ENCODE measurements around the gene SH2B3. TPM values are rescaled to one million over a fixed set of nuclear protein-coding genes. Genes with fewer than 3 reads are reported as not detected.
A peak's percentile ranks its signal among the peaks of the same experiment; 100 is the strongest.
"Not testable (repeated sequence)": the region's sequence is repeated elsewhere in the genome, so short reads cannot be mapped to it uniquely, and the experiment has no call there.

The SH2B3 gene
- total RNA-seq, 1 donor from 2014 or later: 24.1 TPM

DNA sequence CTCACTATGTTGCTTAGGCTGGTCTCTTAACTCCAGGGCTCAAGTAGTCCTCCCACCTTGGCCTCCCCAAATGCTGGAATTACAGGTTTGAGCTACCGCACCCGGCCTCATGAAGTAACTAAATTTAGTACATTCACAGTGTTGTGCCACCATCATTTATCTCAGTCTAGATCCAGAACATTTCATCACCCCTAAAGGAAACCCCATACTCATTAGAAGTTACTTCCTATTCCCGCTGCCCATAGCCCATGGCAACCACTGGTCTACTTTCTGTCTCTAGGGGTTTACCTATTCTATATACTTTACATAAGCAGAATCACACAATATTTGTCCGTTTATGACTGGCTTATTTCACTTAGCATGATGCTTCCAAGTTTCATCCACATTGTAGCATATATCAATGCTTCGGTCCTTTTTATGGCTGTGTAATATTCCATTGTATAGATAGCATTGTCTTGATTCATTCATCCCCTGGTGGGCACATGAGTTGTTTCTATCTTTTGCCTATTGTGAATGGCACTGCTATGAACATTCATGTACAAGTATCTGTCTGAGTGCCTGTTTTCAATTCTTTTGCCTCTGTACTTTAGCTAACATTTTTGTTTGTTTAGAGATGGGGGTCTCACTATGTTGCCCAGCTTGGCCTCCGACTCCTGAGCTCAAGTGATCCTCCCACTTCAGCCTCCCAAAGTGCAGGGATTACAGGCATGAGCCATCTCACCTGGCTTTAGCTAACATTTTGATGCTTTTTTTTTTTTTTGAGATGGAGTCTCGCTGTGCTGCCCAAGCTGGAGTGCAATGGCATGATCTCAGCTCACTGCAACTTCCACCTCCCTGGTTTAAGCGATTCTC lies 10.2 kb upstream of the SH2B3 start:
- Histone ChIP-seq H3K9me3 (no peaks in the 10 kb centered on the region), H3K4me3 (no peak overlapping the region), H3K4me1 (peaks cover 14% of the 10 kb centered on the region), H3K36me3 (no peaks in the 10 kb centered on the region), H3K27ac (no peak overlapping the region), H3K27me3 (no peaks in the 10 kb centered on the region)
- intact Hi-C loops (cut with DNase I): loop anchor here (10.0 kb wide), 1 partner anchor 289 kb away; the partner anchor contains the start of genes ACAD10 and BRAP
- no peak for TF ChIP-seq POLR2A (IDR thresholded peaks at IDR 0.05)
- TF ChIP-seq, protein P1, sequence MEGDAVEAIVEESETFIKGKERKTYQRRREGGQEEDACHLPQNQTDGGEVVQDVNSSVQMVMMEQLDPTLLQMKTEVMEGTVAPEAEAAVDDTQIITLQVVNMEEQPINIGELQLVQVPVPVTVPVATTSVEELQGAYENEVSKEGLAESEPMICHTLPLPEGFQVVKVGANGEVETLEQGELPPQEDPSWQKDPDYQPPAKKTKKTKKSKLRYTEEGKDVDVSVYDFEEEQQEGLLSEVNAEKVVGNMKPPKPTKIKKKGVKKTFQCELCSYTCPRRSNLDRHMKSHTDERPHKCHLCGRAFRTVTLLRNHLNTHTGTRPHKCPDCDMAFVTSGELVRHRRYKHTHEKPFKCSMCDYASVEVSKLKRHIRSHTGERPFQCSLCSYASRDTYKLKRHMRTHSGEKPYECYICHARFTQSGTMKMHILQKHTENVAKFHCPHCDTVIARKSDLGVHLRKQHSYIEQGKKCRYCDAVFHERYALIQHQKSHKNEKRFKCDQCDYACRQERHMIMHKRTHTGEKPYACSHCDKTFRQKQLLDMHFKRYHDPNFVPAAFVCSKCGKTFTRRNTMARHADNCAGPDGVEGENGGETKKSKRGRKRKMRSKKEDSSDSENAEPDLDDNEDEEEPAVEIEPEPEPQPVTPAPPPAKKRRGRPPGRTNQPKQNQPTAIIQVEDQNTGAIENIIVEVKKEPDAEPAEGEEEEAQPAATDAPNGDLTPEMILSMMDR (IDR thresholded peaks at IDR 0.05): no peak
- no peak for TF ChIP-seq POLR2AphosphoS5 (IDR thresholded peaks at IDR 0.05; ENCODE audit: insufficient read depth in 1 of 2, low read depth in 1 of 2)
- DNase-seq (ENCODE audit: extremely low spot score in 2 of 2): no peak

DNA sequence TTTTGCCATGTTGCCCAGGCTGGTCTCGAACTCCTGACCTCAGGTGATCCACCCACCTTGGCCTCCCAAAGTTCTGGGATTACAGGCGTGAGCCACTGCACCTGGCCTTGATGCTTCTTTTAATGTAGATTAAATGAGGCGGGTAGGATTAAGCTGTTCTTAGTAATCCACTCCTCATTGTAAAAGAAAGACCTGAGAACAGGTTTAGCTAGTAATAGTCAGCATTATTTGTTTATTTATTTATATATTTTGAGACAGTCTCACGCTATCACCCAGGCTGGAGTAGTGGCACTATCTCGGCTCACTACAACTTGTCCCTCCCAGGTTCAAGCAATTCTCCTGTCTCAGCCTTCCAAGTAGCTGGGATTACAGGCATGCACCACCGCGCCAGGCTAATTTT lies 9.5 kb upstream of the SH2B3 start:
- not testable (repeated sequence) for H3K36me3 ChIP-seq; H3K27me3 ChIP-seq; H3K4me3 ChIP-seq; H3K9me3 ChIP-seq; DNase-seq (ENCODE audit: extremely low spot score in 2 of 2)
- intact Hi-C loops (cut with DNase I): loop anchor here (10.0 kb wide), 1 partner anchor 289 kb away; the partner anchor contains the start of genes ACAD10 and BRAP
- H3K27ac ChIP-seq: peak overlapping the region; percentile 58
- H3K4me1 ChIP-seq: peaks cover 14% of the 10 kb centered on the region

DNA sequence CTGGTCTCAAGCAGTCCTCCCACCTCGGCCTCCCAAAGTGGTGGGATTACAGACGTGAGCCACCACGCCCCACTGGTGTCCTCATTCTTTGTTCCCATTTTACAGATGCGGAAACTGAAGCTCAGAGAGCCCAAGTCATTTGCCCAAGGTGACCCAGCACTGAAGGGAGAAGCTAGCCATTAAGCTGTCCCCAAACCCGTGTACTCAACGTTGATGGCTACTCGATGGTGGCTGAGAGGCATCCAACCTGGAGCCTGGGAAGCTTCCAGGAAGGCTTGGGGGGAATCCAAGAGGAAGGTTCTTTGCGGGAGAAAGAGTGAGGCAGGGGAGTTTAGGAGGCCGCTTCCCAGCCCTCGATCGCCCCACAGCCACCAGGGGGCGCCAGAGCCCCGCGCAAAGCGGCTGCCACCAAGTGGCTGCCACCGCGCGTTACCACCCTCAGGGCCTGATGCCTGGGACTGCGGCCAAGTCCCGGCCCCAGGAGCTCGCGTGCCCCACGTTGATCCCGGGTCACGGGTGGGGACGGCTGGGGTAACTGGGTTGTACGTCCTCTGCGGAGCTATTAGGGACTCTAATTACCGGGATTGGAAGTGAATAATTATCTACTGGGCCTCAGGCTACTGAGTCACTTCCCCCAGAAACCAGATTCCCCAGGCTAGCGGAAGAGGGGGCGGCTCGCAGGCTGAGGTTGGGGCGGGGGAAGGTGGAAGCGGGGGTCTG lies 8.8 kb upstream of the SH2B3 start:
- no peaks in the 10 kb centered on the region for H3K9me3 ChIP-seq
- intact Hi-C loops (cut with DNase I): loop anchor here (10.0 kb wide), 1 partner anchor 288 kb away; the partner anchor contains the start of genes ACAD10 and BRAP
- peak overlapping the region; percentile 58 for H3K27ac ChIP-seq
- TF ChIP-seq POLR2AphosphoS5 (IDR thresholded peaks at IDR 0.05; ENCODE audit: insufficient read depth in 1 of 2, low read depth in 1 of 2) (peak; percentile 62 to 77), POLR2A (IDR thresholded peaks at IDR 0.05) (no peak)
- TF ChIP-seq, protein P1 (IDR thresholded peaks at IDR 0.05): peak; percentile 99 to 100 (median 99)
- no peaks in the 10 kb centered on the region for H3K36me3 ChIP-seq
- H3K4me1 ChIP-seq: peaks cover 14% of the 10 kb centered on the region
- H3K4me3 ChIP-seq: peak overlapping the region; percentile 17 to 43
- H3K27me3 ChIP-seq: no peaks in the 10 kb centered on the region
- no peak for DNase-seq (ENCODE audit: extremely low spot score in 2 of 2)

DNA sequence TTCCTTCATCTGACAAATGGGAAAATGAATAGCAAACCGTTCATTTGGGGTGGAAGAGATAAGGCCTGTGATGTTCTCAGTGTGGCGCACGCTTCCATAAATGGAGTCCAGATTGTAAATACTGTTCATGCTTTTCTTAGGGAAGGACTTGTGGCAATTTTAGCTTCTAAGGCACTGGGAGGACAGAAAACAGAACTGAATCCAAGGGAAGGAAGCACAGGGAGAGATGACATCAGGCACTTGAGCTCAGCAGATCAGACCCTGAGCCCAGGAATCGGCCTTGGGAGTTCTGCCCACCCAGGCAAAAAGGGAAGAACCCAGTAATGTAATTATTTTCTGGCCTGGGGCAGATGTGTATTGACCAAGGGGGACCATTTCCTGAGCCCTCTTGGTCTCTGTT lies 7.2 kb upstream of the SH2B3 start:
- intact Hi-C loops (cut with DNase I): loop anchor here (10.0 kb wide), 1 partner anchor 286 kb away; the partner anchor contains the start of genes ACAD10 and BRAP
- Histone ChIP-seq H3K4me1 (peaks cover 24% of the 10 kb centered on the region), H3K27me3 (no peaks in the 10 kb centered on the region), H3K4me3 (no peak overlapping the region), H3K36me3 (no peaks in the 10 kb centered on the region), H3K9me3 (no peaks in the 10 kb centered on the region), H3K27ac (peak overlapping the region; percentile 43)
- DNase-seq (ENCODE audit: extremely low spot score in 2 of 2): no peak
- TF ChIP-seq POLR2A (IDR thresholded peaks at IDR 0.05): no peak
- TF ChIP-seq, protein P1 (IDR thresholded peaks at IDR 0.05): no peak
- TF ChIP-seq POLR2AphosphoS5 (IDR thresholded peaks at IDR 0.05; ENCODE audit: insufficient read depth in 1 of 2, low read depth in 1 of 2): no peak

DNA sequence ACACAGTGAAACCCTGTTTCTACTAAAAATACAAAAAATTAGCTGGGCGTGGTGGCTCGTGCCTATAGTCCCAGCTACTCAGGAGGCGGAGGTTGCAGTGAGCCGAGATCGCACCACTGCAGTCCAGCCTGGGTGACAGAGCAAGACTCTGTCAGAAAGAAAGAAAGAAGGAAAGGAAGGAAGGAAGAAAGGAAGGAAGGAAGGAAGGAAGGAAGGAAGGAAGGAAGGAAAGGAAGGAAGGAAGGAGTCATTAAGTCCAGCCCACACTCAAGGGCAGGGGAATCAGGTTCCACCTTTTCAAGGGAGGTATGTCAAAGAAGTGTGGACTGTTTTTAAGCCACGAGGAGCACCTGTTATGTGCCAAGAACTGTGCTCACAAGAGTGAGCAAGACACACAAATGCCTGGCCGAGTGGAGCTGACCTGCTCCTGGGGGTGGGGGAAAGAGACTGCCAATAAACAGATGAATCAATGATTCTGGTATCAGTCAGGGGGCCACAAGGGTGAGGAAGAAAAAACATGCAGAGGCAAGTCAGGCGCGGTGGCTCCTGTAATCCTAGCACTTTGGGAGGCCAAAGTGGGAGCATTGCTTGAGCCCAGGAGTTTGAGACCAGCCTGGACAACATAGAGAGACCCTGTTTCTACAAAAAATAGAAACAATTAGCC lies 5.8 kb upstream of the SH2B3 start:
- not testable (repeated sequence) for H3K4me3 ChIP-seq; DNase-seq (ENCODE audit: extremely low spot score in 2 of 2); H3K27me3 ChIP-seq; H3K27ac ChIP-seq; H3K36me3 ChIP-seq; H3K9me3 ChIP-seq
- intact Hi-C loops (cut with DNase I): loop anchor here (5.0 to 10.0 kb wide), 2 partner anchors 47 to 285 kb away; partner anchors contain the start of genes ACAD10 and BRAP
- H3K4me1 ChIP-seq: peaks cover 38% of the 10 kb centered on the region

All from vagina (tissue), 2 donors.